GM18511 (cell line): ENCODE measurements around the gene TRIP13.

ENCODE experiments used
- ATAC-seq: cut with Tn5 transposase; IDR thresholded peaks from one replicate; pipeline ENCODE4 v1.9.1; 2021; ENCODE audit warnings: mild to moderate bottlenecking, moderate library complexity; ENCODE audit not compliant: unreplicated experiment

The TRIP13 gene

GRCh38 chr5:854217-854616, 38.5 kb upstream of the TRIP13 start:
- no peak for ATAC-seq

- no peak for ATAC-seq
Measured at GRCh38 chr5:854966-855743, 37.5 kb upstream of the TRIP13 start.

GRCh38 chr5:855771-856530, 36.7 kb upstream of the TRIP13 start:
- ATAC-seq: no peak

GRCh38 chr5:856531-857425, 35.9 kb upstream of the TRIP13 start:
- no peak for ATAC-seq

GRCh38 chr5:858726-859125, 34.0 kb upstream of the TRIP13 start:
- ATAC-seq: no peak

GRCh38 chr5:859391-859790, 33.3 kb upstream of the TRIP13 start:
- ATAC-seq: no peak

- no peak for ATAC-seq
Measured at GRCh38 chr5:859798-860296, 32.8 kb upstream of the TRIP13 start.

- ATAC-seq: no peak
Measured at GRCh38 chr5:860506-861150, 32.1 kb upstream of the TRIP13 start.

- ATAC-seq: no peak
Measured at GRCh38 chr5:861442-862366, 31.0 kb upstream of the TRIP13 start.

- no peak for ATAC-seq
Measured at GRCh38 chr5:862367-863243, 30.1 kb upstream of the TRIP13 start.

GRCh38 chr5:863244-863805, 29.4 kb upstream of the TRIP13 start:
- ATAC-seq: no peak

GRCh38 chr5:864492-865167, 28.1 kb upstream of the TRIP13 start:
- no peak for ATAC-seq

GRCh38 chr5:865168-865521, 27.5 kb upstream of the TRIP13 start:
- no peak for ATAC-seq

- no peak for ATAC-seq
Measured at GRCh38 chr5:865771-866170, 26.9 kb upstream of the TRIP13 start.

GRCh38 chr5:867300-867870, 25.3 kb upstream of the TRIP13 start:
- ATAC-seq: no peak

- no peak for ATAC-seq
Measured at GRCh38 chr5:868428-869135, 24.1 kb upstream of the TRIP13 start.

- no peak for ATAC-seq
Measured at GRCh38 chr5:870956-871355, 21.7 kb upstream of the TRIP13 start.
